OCI-LY3 (cell line): ENCODE results near the gene LZTS2.

ENCODE experiments used
- H2AFZ ChIP-seq: fragments of 200-600, 300-600 bp; shearing (Covaris generic); 2 replicates; pipeline ENCODE4 v1.6.0; 2014; ENCODE audit warnings: antibody characterized with exemption, low read depth, low read length
- H3K27ac ChIP-seq: fragments of 200-600, 300-600 bp; sonication (generic); 2 replicates; pipeline ENCODE4 v1.5.1; 2014; ENCODE audit warnings: mild to moderate bottlenecking, low read length, moderate library complexity, mixed read lengths
- H3K27me3 ChIP-seq: fragments of 200-600, 300-600 bp; sonication (generic); 2 replicates; pipeline ENCODE4 v1.6.1; 2014; ENCODE audit warnings: low read depth, low read length, mixed read lengths
- H3K36me3 ChIP-seq: fragments of 200-600, 300-600 bp; sonication (generic); replicated peaks from 2 replicates; pipeline ENCODE3; 2014; ENCODE audit warnings: low read depth, low read length, mixed read lengths
- H3K4me1 ChIP-seq: fragments of 300-600, 200-600 bp; sonication (generic); 2 replicates; pipeline ENCODE4 v1.6.1; 2014; ENCODE audit warnings: low read length, mixed read lengths
- H3K4me2 ChIP-seq: fragments of 200-600, 300-600 bp; sonication (generic); 2 replicates; pipeline ENCODE4 v1.6.1; 2014; ENCODE audit warnings: low read length, mixed read lengths
- H3K4me3 ChIP-seq: fragments of 300-600, 200-600 bp; sonication (generic); 2 replicates; pipeline ENCODE4 v1.5.1; 2014; ENCODE audit warnings: antibody characterized with exemption, mild to moderate bottlenecking, low read length, moderate library complexity
- H3K79me2 ChIP-seq: fragments of 300-600, 200-600 bp; shearing (Covaris generic); 2 replicates; pipeline ENCODE4 v1.6.1; 2014; ENCODE audit warnings: mild to moderate bottlenecking, low read length, mixed read lengths
- H3K9ac ChIP-seq: fragments of 300-600, 200-600 bp; shearing (Covaris generic); 2 replicates; pipeline ENCODE4 v1.6.0; 2014; ENCODE audit warnings: mild to moderate bottlenecking, low read length, moderate library complexity
- H3K9me3 ChIP-seq: fragments of 200-600, 300-600 bp; shearing (Covaris generic); 2 replicates; pipeline ENCODE4 v1.6.1; 2014; ENCODE audit warnings: low read length, mixed read lengths; ENCODE audit not compliant: insufficient read depth
- H4K20me1 ChIP-seq: fragments of 200-600, 300-600 bp; sonication (generic); 2 replicates; pipeline ENCODE4 v1.6.1; 2016; ENCODE audit warnings: low read length, mixed read lengths; ENCODE audit not compliant: insufficient read depth
- EZH2phosphoT487 ChIP-seq: fragments of 200-600 bp; shearing (Covaris generic); IDR thresholded peaks from 2 replicates; pipeline ENCODE4 v1.6.1; 2018; ENCODE audit warnings: antibody characterized with exemption, mixed run types, low read depth
- TF ChIP-seq, protein P1 (sequence below): fragments of 200-600, 300-600 bp; sonication (generic); IDR thresholded peaks from 2 replicates; pipeline ENCODE4 v1.5.1; 2014; ENCODE audit warnings: antibody characterized with exemption, low read length, low read depth

LZTS2 gene

DNA sequence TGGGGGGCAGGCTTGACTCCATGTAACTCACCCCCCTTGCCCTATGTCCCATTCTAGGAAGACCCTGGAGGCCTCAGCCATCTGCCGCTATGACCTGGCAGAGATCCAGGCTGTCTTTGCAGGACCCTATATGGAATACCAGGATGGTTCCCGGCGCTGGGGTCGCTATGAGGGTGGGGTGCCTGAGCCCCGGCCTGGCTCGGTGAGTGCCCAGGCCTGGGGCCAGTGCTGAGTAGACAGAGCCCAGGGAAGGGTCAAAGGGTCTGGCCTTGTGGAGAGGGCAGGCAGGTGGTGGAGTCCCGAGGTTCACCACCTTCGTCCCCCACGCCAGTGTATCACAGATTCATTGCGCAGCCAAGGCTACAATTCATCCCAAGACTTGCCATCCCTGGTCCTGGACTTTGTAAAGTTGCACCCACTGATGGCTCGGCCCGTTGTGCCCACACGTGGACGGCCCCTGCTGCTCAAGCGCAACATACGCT, 19.8 kb upstream of the LZTS2 start:
- no peak overlapping the region for H3K9ac ChIP-seq
- H4K20me1 ChIP-seq, result no peaks in the 10 kb centered on the region
- H3K9me3 ChIP-seq, result no peaks in the 10 kb centered on the region
- no peaks in the 10 kb centered on the region for H3K4me1 ChIP-seq
- H3K4me3 ChIP-seq, result no peak overlapping the region
- H3K79me2 ChIP-seq, result no peaks in the 10 kb centered on the region
- no peaks in the 10 kb centered on the region for H3K27me3 ChIP-seq
- no peak overlapping the region for H3K4me2 ChIP-seq
- no peak overlapping the region for H3K27ac ChIP-seq
- no peak for TF ChIP-seq EZH2phosphoT487
- TF ChIP-seq, protein P1, sequence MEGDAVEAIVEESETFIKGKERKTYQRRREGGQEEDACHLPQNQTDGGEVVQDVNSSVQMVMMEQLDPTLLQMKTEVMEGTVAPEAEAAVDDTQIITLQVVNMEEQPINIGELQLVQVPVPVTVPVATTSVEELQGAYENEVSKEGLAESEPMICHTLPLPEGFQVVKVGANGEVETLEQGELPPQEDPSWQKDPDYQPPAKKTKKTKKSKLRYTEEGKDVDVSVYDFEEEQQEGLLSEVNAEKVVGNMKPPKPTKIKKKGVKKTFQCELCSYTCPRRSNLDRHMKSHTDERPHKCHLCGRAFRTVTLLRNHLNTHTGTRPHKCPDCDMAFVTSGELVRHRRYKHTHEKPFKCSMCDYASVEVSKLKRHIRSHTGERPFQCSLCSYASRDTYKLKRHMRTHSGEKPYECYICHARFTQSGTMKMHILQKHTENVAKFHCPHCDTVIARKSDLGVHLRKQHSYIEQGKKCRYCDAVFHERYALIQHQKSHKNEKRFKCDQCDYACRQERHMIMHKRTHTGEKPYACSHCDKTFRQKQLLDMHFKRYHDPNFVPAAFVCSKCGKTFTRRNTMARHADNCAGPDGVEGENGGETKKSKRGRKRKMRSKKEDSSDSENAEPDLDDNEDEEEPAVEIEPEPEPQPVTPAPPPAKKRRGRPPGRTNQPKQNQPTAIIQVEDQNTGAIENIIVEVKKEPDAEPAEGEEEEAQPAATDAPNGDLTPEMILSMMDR, result no peak
- H2AFZ ChIP-seq, result no peak overlapping the region
- H3K36me3 ChIP-seq, result no peaks in the 10 kb centered on the region

DNA sequence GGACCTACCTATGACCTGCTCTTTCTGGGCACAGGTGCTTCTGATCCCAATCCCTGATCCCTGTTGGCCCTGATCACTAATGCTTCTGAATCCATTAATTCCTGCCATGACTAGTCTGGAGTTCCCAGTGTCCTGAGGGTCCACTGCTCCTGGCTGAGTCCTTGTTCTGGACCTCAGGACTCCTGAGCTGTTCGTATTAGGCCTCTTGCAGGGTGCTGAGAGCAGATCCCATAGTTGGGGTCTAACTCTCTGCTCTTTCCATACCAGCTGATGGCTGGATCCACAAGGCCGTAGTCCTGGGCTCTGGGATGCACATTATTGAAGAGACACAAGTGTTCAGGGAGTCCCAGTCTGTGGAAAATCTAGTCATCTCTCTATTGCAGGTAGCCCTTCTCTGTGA, 19.3 kb upstream of the LZTS2 start:
- Histone ChIP-seq H3K27me3 (no peaks in the 10 kb centered on the region), H3K36me3 (no peaks in the 10 kb centered on the region)

DNA sequence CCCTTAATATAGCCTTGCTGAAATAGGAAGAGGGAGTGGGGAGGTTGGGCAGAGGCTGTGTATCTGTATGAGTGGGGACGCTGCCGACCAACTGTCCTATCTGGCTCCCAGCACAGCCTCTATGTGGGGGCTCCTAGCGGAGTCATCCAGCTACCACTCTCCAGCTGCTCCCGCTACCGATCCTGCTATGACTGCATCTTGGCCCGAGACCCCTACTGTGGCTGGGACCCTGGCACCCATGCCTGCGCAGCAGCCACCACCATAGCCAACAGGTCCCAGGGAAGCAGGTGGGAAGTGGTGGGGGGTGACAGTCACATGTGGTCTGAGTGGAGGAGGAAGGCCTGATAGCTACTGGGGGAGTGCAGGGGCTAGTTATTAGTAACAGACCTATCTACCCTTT, 18.9 kb upstream of the LZTS2 start:
- no peak overlapping the region for H3K4me2 ChIP-seq
- H3K9me3 ChIP-seq, result no peaks in the 10 kb centered on the region
- no peaks in the 10 kb centered on the region for H4K20me1 ChIP-seq
- H3K4me3 ChIP-seq, result no peak overlapping the region
- H3K79me2 ChIP-seq, result no peaks in the 10 kb centered on the region
- no peak overlapping the region for H3K27ac ChIP-seq
- peaks cover 2% of the 10 kb centered on the region; the same call in 1 of the 2 replicates for H3K4me1 ChIP-seq
- H3K9ac ChIP-seq, result no peak overlapping the region
- no peak overlapping the region for H2AFZ ChIP-seq
- TF ChIP-seq EZH2phosphoT487, result no peak
- TF ChIP-seq, protein P1, result no peak
- H3K36me3 ChIP-seq, result no peaks in the 10 kb centered on the region
- no peaks in the 10 kb centered on the region for H3K27me3 ChIP-seq

More for the DNA sequence above, 19.3 kb upstream of the LZTS2 start:
- H3K9ac ChIP-seq, result no peak overlapping the region
- H3K4me2 ChIP-seq, result no peak overlapping the region
- H3K79me2 ChIP-seq, result no peaks in the 10 kb centered on the region
- no peaks in the 10 kb centered on the region for H3K4me1 ChIP-seq
- H4K20me1 ChIP-seq, result no peaks in the 10 kb centered on the region
- no peak overlapping the region for H2AFZ ChIP-seq
- H3K9me3 ChIP-seq, result no peaks in the 10 kb centered on the region
- TF ChIP-seq, protein P1, result no peak
- no peak for TF ChIP-seq EZH2phosphoT487
- no peak overlapping the region for H3K27ac ChIP-seq
- no peak overlapping the region for H3K4me3 ChIP-seq

- Histone ChIP-seq H3K27ac (no peak overlapping the region), H2AFZ (no peak overlapping the region), H3K9ac (no peak overlapping the region), H3K9me3 (no peaks in the 10 kb centered on the region), H3K36me3 (no peaks in the 10 kb centered on the region), H3K4me2 (no peak overlapping the region), H3K79me2 (peaks cover 5% of the 10 kb centered on the region), H3K4me3 (no peak overlapping the region), H4K20me1 (no peaks in the 10 kb centered on the region), H3K27me3 (no peaks in the 10 kb centered on the region), H3K4me1 (peaks cover 5% of the 10 kb centered on the region)
- TF ChIP-seq, protein P1, result no peak
- TF ChIP-seq EZH2phosphoT487, result no peak
These were observed 18.3 kb upstream of the LZTS2 start for GRCh38 chr10:100981178-100981772.
